Activated CD4-positive, CD25-positive, alpha-beta regulatory T cell treated with anti-CD3 and anti-CD28 coated beads, Interleukin-2, amount 50 U/mL, for 16 hours (primary cell): ENCODE measurements around the gene CATSPER2.
"Not testable (repeated sequence)": the region's sequence is repeated elsewhere in the genome, so short reads cannot be mapped to it uniquely, and the experiment has no call there.

ENCODE experiments used
- DNase-seq: peaks from one replicate; pipeline ENCODE4 v3.0.0-alpha.2; 2020; ENCODE audit warnings: low read depth, low spot score

The CATSPER2 gene

DNA sequence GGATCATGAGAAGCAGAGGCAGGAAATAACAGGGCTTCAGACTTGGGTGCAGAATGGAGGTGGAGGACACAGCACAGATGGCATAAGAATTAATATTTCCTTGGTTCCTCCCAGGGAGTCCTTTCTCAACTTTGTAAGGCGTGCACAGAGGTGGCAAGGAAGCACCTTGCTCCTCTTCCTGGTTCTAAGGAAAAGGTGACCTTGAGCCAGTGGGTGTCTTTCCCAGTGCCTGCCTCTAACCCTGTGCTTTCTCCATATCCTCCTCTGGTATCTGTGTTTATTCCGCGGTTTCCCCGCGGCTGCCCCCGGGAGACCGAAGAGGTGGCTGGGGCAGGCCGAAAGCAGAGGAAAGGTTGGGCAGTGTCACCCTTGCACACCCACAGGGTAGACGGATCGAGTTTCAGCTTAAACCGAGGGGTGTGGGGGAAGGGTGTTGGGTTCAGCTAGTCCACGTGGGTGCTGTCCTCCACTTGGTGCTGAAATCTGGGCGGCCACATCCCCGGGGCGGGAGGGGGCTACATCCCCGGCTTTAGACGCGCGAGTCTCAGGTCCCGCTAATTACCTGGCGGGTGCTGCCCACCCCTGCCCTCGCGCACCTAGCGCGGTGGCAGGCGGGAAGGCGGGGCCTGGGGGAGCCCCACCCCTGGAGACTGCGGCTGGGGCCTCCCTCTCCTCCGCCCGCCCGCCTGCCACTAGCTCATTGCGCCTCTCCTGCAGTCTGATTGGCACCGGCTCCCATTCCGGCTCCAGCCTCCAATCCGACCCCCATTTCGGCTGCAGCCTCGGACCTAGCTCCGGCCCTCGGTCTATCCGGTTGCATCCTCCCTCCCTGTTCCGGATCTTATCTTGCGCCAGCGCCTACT is 55.1 kb downstream of the CATSPER2 start, which contains the start of gene CKMT1B:
Gene CKMT1B (plus strand): TSS at position 700 of the 863 bp plus-strand sequence. CDS start 192 bp downstream, outside the sequence.
- not testable (repeated sequence) for DNase-seq

DNA sequence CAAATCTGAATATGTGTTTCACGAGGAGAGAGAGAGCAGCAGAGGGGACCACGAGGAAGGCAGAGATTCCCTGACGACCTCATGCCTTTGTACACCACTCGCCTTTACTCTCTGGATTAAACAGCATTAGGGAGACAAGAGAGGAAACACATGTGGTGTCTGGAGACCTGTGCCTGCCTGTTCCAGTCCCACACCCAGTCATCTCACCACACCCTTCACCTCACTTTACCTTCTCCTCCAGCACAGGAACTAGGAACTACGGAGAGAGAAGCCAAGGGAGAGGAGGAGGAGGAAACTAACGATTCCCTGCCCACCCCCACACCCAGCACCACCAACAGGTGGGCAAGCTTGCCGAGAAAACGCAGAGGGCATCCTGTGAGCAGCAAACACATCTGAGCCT is 55.8 kb downstream of the CATSPER2 start:
- not testable (repeated sequence) for DNase-seq

DNA sequence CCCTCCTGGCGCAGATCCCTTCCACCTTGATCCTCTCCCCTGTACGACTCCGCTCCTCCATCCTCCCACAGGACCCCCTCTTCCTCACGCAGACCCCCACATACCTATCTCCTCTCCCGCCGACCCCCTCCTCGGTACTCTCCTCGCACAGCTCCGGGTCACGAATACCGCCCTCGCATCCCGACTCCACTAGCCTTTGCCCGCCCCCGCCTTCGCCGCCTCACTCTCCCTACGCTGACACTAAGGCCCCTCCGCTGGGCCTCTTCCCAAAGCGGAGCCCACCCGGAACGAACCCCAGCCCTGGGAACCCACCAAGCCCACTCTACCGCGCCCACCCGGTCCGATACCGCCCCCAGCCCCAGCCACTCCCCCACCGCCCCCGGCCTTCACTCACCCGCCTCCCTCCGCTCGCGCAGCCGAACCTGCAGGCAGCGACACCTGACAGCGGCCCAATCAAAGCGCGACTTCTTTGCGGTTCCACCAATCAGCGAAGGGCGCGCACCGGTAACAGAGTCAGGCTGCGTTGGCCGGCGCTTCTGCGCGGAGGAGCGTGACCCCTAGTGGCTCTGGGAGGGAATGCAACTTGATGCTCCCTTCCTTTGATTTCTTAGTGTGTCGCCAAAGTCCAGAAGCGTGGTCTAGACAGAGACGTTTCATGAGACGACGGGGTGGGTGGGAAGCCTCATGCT is 58.7 kb downstream of the CATSPER2 start, which contains the start of gene PPIP5K1:
Gene PPIP5K1 (minus strand): TSS at position 431 of the 689 bp plus-strand sequence. CDS start 5,704 bp downstream, outside the sequence.
- not testable (repeated sequence) for DNase-seq
